ENCODE data around the gene C1QA.
"Not testable (repeated sequence)": the region's sequence is repeated elsewhere in the genome, so short reads cannot be mapped to it uniquely, and the experiment has no call there.

Gene C1QA

GRCh38 chr1:22641247-22641646, 4.8 kb downstream of the C1QA start:
- no peak for DNase-seq (ENCODE audit: low read depth in 3 of 3)

DNA sequence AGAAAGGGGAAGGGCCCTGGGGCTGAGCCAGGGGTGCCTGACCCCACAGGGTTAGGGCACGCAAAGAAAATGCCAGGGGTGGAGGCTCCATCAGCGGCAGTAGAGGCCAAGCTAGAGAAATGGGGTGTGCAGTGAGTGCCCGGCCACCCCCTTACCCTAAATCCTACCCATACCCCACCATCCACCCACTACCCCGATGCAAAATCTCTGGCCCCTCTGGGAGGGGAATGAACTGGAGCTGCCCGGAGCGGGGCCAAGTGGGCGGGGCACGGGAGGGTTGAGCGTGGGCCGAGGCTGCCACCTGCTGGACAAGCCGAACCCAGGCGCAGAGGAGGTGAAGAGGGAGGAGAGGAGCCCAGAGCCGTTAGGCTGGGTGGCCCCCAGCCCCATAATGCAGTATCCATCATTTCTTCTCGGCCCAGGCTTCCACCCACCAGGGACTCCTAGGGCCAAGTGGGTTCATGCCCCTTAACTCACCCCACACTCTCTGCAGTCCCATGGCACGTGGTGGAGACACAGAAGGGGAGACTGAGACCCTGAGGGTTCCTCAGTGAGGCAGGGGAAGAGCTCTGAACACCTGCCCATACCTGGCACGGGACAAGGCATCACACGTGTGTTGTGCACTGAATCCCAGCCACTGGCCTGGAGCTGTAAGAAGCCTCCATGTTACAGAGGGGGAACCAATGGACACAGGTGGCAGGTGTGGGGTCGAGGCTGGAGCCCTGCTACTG, 5.6 kb downstream of the C1QA start:
- DNase-seq (ENCODE audit: low read depth in 3 of 3) = peak; percentile 40 to 51 (median 50)

DNA sequence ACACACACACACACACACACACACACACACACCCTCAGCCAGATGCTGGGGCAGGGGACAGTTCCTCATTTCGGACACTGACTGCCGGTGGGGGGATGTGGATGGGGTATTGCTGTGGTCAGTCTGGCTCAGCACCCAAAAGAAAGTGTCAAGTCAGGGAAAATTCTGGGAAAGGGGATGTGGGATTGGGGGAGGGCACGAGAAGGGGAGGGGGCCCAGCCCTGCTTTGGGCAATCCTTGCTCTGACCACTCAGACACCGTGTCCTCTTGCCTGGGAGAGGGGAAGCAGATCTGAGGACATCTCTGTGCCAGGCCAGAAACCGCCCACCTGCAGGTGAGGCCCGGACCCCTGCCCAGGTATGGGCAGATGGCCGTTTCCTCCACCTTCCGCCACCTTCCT, 7.0 kb downstream of the C1QA start, which contains the start of gene C1QC:
TSS of gene C1QC (plus strand) at position 253 of the 400 bp plus-strand sequence. CDS start 391 bp downstream, outside the sequence.
- DNase-seq (ENCODE audit: low read depth in 3 of 3) = no peak

- no peak for DNase-seq (ENCODE audit: low read depth in 3 of 3)
These were observed 7.5 kb downstream of the C1QA start for GRCh38 chr1:22643928-22644327.

GRCh38 chr1:22645931-22646330, 9.5 kb downstream of the C1QA start:
- DNase-seq (ENCODE audit: low read depth in 3 of 3) = no peak

GRCh38 chr1:22646384-22646783, 10.0 kb downstream of the C1QA start:
- no peak for DNase-seq (ENCODE audit: low read depth in 3 of 3)

DNA sequence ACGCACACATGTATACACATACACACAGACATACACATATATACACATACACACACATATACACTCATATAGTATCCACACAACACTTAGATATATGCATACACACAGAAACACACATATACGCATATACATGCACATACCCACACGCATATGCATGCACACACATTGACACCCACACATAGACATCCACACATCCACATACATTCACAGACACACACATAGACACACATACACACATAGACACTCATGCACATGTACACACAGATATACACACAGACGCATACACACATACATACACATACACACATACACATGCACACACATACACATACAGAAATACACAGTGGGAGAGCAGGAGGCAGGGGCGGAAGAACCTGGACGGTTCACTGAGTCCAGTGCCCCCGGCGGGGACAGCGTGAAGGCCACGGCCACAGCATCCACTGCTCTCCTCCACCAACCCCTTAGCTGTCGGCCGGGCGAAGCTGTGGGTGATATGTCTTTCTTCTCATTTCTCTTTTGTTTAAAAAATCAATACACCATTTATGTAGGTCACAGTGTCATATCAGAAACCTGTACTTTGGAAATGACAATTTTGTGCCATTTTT, 13.8 kb downstream of the C1QA start:
- no peak for DNase-seq (ENCODE audit: low read depth in 3 of 3)

GRCh38 chr1:22651941-22652856, 15.8 kb downstream of the C1QA start:
- DNase-seq (ENCODE audit: low read depth in 3 of 3) = no peak

DNA sequence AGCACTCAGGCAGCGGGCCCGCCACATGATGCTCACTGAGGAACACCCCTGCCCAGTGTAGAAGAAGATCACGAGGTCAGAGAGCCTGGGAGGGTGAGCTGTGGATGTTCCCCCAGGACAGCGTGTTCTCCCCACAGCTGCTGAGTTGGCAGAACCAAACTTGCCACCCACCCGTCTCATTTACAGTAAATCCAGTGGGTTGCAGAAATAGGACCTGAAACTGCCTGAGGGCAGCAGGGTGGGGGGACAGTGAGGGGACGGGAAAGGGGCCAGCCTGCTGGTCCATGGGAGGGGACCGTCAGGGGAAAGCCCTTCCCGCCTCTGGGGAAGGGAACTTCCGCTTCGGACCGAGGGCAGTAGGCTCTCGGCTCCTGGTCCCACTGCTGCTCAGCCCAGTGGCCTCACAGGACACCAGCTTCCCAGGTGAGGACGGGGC, 16.5 kb downstream of the C1QA start, which contains the start of gene C1QB:
TSS of gene C1QB (plus strand) at position 356 of the 436 bp plus-strand sequence. CDS start 6,227 bp downstream, outside the sequence.
- no peak for DNase-seq (ENCODE audit: low read depth in 3 of 3)

DNA sequence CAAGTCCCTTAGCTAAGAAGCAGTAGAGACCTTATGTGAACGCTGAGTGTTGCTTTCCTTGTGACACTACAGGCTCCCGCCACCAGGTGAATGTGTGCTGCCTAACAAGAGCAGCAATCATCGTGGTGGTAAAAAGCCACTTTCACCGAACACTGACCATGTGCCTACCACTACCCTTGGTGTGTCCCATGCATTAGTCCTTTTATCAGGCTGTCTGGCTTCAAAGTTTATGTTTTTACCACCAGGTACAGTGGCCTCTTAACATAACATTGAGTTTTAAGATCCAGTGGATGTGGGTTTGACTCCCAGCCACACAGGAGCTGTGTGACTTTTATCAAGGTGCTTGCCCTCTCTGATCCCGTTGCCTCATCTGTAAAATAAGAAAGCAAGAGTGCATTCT, 18.3 kb downstream of the C1QA start:
- DNase-seq (ENCODE audit: low read depth in 3 of 3) = no peak

DNA sequence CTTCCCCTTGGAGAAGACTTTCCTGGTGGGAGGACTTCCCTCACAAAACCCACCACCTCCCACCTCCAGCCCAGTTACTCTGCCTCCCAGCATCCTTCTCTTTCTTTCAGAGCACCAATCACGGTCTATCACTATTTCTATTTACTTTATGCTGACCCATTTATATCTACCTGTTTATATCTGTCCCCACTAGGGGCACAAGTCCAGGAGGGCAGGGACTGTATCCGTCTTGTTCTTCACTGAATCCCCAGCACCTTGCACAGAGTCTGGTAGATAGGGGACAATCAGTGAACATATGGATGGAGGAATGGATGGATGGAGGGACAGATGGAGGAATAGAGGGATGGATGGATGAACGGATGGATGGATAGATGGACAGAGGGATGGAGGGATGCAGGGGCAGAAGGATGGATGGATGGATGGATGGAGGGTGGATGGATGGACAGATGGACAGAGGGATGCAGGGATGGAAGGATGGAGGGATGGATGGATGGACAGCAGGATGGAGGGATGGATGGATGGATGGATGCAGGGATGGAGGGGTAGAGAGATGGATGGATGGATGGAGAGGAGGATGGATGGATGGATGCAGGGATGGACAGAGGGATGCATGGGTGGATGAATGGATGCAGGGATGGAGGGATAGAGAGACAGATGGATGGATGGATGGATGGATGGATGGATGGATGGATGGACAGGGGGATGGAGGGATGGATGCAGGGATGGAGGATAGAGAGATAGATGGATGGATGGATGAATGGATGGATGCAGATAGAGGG, 22.1 kb downstream of the C1QA start:
- DNase-seq (ENCODE audit: low read depth in 3 of 3) = no peak

GRCh38 chr1:22660716-22661241, 24.4 kb downstream of the C1QA start:
- DNase-seq (ENCODE audit: low read depth in 3 of 3) = no peak

DNA sequence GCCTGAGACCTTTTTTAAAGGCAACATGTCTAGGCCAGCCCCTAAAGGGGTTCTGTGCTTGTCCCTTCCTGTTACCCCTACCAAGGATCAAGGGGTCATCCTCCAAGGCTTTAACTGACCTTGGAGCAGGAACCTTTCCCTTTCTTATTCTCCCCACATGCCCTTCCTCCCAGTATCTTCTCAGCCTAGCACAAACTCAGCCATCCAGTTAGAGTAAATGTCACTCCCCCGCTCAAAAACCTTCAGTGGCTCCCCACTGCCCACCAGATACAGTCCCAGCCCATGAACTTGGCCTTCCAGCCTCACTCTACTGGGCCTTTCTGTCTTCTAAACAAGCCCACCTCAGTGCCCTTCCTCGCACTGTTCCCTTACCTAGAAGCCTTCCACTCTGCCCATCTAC, 25.5 kb downstream of the C1QA start:
- DNase-seq (ENCODE audit: low read depth in 3 of 3) = no peak

- DNase-seq (ENCODE audit: low read depth in 3 of 3) = no peak
These were observed 25.9 kb downstream of the C1QA start for GRCh38 chr1:22662318-22662717.

DNA sequence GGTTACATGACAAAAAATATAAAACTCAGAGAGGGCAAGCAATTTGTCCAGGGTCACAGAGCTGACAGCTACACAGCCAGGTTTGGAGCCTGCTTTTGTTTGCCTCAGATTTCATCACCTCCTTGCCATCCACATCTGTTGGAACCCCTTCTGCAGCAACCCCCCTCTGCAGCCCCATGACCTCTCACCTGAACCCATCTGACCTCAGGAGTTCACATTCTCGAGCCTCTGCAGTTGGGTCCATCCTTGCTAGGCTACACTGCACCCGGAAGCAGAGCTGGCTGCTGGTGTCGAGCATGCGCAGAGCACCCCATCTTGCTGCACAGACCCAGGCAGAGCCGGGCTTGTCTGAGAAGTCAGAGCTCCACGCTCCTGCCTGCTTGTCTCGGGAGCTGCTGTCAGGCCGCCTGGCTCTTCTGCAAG, 26.6 kb downstream of the C1QA start:
- no peak for DNase-seq (ENCODE audit: low read depth in 3 of 3)

DNA sequence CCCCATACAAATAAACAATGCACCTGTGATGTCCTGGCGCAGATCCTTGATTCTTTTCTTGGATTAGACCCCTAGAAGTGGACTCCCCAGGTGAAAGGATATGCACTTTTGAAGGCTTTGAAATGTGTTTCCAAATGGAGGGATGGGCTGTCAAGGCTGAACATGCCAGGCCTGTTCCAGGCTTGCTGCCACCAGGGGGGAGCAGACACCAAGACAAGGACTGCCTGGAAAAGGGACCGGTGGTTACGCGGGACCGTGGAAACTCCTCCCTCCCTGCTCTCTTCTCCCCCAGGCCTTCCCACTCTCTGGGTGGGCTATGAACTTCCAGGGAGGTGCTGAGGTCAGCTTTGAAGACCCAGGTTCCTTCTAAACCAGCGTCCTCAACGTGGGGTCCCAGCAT, 29.3 kb downstream of the C1QA start:
- no peak for DNase-seq (ENCODE audit: low read depth in 3 of 3)

- no peak for DNase-seq (ENCODE audit: low read depth in 3 of 3)
These were observed 30.0 kb downstream of the C1QA start for GRCh38 chr1:22666412-22666811.

GRCh38 chr1:22668840-22669239, 32.4 kb downstream of the C1QA start:
- not testable (repeated sequence) for DNase-seq (ENCODE audit: low read depth in 3 of 3)

DNA sequence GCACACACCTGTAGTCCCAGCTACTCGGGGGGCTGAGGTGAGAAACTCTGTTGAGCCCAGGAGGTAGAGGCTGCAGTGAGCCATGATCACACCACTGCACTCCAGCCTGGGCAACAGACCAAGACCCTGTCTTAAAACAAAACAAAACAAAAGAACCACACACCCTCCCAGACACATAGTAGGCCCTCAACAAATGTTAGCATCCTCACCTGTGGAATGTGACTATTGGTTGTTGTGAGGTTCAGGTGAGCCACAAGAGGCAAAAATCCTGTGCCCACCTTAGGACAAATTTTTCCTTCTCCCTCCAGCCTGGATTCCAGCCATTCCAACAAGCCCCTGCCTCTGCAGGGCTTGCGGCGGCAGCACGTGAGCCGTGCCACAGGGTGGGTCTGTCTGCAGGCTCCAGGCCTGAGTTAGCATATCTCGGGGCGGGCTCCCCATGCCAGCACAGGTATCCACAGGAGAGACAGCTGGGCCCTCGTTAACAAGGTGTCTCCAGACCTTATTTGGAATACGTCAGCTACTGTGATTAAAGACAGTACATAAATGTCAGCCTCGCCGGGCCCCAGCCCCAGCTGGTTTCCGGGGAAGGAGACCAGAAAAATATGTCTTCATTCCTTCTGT, 34.0 kb downstream of the C1QA start:
- no peak for DNase-seq (ENCODE audit: low read depth in 3 of 3)

GRCh38 chr1:22671999-22672398, 35.6 kb downstream of the C1QA start:
- no peak for DNase-seq (ENCODE audit: low read depth in 3 of 3)

Data from stimulated activated CD4-positive, alpha-beta T cell treated with anti-CD3 and anti-CD28 coated beads, TNF-alpha, amount 100 ng/mL, for 4 hours (primary cell).